Mucosa of descending colon (tissue), 3 donors: ENCODE data around the gene LAMTOR2. TPM values are rescaled to one million over a fixed set of nuclear protein-coding genes. Genes with fewer than 3 reads are reported as not detected.
A peak's percentile ranks its signal among the peaks of the same experiment; 100 is the strongest.

ENCODE experiments used
- ATAC-seq: fragments of 200-7000 bp; cut with Tn5 transposase; one replicate; pipeline ENCODE4 v1.9.1; 2020; ENCODE audit warnings: mild to moderate bottlenecking, moderate library complexity
- DNase-seq, 3 donors: peaks; one replicate each; pipeline ENCODE4 v3.0.0-alpha.2; 2020
- H3K36me3 ChIP-seq: fragments of 200-600 bp; one replicate; pipeline ENCODE4 v1.8.0; 2021; ENCODE audit warnings: low read depth, mild to moderate bottlenecking
- H3K4me1 ChIP-seq: fragments of 200-600 bp; one replicate; pipeline ENCODE4 v1.8.0; 2021; ENCODE audit warnings: low read depth, mild to moderate bottlenecking
- H3K4me3 ChIP-seq: fragments of 200-600 bp; one replicate; pipeline ENCODE4 v1.8.0; 2021; ENCODE audit warnings: mild to moderate bottlenecking
- H3K9me3 ChIP-seq: fragments of 200-600 bp; one replicate; pipeline ENCODE4 v1.8.0; 2021; ENCODE audit warnings: mild to moderate bottlenecking
- CTCF ChIP-seq: fragments of 200-600 bp; IDR thresholded peaks from one replicate; pipeline ENCODE4 v1.8.0; 2022; ENCODE audit warnings: antibody characterized with exemption, mild to moderate bottlenecking
- intact Hi-C, 2 donors: fragments of 100-400 bp; cut with DNase I in 1 of 2; cut with micrococcal nuclease in 1 of 2; formaldehyde crosslinking; loops; one replicate each; pipeline versions ENCODE4 v1.11.0 to v1.11.1; 2022; cut with DNase I, micrococcal nuclease
- total RNA-seq, 3 donors: library from RNA; stranded (reverse); fragmentation: NEBNext Ultra II Directional in 2 of 3; extraction: Animal tissue kit (Norgen Biotek cat#: 25700) in 2 of 3; gene quantifications; one replicate each; pipeline versions ENCODE4 v1.2.1 to v1.2.4, GENCODE V29; 2021 to 2023
- donor health status: DM: no; HTN: no; CAD: no; lungs with moderate emphysema.
- donor health status: DM: no; HTN: no; CAD: no.
- donor health status: DM: no; HTN: yes; CAD: no.

LAMTOR2 gene
- total RNA-seq, 3 donors from 2014 or later, result 49.8 to 73.4 (median 60.7) TPM

DNA sequence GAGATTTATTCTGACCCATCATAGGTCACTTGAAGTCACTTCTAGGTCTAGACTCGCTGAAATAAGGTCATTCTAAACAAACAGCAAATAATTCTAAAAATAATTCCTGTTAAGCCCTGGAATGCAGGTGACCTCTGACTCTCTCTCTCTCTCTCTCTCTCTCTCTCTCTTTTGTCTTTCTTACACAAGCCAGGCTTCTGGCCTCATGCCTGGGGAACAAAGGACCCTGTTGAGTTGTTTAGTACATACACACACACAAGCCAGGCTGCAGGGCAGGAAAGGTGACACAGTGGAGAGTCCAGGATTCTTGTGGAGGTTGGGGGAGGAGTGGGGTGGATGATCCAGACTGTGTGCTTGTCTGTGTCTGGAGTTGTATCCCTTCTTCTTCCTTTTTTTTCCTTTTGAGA, 31.7 kb downstream of the LAMTOR2 start:
- DNase-seq (no peak), ATAC-seq (no peak)
- no peak overlapping the region for H3K4me3 ChIP-seq
- peaks cover 2% of the 10 kb centered on the region for H3K4me1 ChIP-seq
- H3K36me3 ChIP-seq, result no peaks in the 10 kb centered on the region
- TF ChIP-seq CTCF, result no peak
- intact Hi-C loops, result no loop called here
- H3K9me3 ChIP-seq, result no peaks in the 10 kb centered on the region

- intact Hi-C loops, result loop anchor here in 1 of 2 donors (5.0 kb wide), 2 partner anchors 48 to 138 kb away; no protein-coding TSS in a partner anchor
- no peaks in the 10 kb centered on the region for H3K9me3 ChIP-seq
- no peaks in the 10 kb centered on the region for H3K36me3 ChIP-seq
- H3K4me1 ChIP-seq, result no peaks in the 10 kb centered on the region
- H3K4me3 ChIP-seq, result no peak overlapping the region
- TF ChIP-seq CTCF, result no peak
- ATAC-seq (no peak), DNase-seq (no peak)
Observed at GRCh38 chr1:156089704-156090103, 35.1 kb downstream of the LAMTOR2 start.

DNA sequence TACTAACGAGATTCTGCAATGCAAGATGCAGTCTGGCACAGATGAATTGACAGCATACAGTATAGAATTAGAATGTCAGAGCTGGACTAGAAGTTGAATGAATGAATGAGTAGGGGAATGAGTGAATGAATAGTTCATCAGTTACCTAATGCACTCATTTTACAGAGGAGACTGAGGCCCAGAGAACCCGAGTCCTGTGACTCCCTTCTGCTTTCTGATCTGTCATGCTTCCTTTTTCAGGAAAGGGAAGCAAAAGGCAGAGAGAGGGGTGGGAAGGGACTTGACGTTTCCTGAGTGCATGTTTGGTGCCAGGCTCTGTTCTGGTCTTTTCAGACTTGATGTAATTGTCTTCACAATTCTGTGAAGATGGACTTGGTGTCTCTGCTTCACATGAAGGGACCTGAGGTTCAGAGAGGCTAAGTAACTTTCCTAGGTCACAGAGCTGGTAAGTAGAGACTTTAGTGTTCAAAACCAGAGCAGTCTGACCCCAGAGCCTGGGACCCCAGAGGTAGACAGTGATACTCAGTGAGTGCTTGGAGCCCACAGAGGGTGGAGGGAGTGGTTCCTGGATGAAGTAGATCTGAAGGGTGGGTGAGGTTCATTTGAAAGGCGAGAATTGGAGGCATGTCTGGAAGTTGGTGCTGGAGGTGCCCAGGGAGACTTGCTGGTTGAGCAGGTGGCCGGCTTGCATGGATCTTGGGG, 35.7 kb downstream of the LAMTOR2 start:
- Histone ChIP-seq H3K4me3 (no peak overlapping the region), H3K36me3 (no peaks in the 10 kb centered on the region), H3K9me3 (no peaks in the 10 kb centered on the region), H3K4me1 (no peaks in the 10 kb centered on the region)
- TF ChIP-seq CTCF, result no peak
- peak in 1 of 3 donors; percentile 15 for DNase-seq
- peak; percentile 2 for ATAC-seq
- intact Hi-C loops, result loop anchor here in 1 of 2 donors (5.0 kb wide), 2 partner anchors 47 to 137 kb away; no protein-coding TSS in a partner anchor

- peaks cover 3% of the 10 kb centered on the region for H3K4me1 ChIP-seq
Observed at GRCh38 chr1:156090840-156091188, 36.2 kb downstream of the LAMTOR2 start.

GRCh38 chr1:156091610-156092009, 37.0 kb downstream of the LAMTOR2 start:
- TF ChIP-seq CTCF, result no peak
- Histone ChIP-seq H3K4me3 (no peak overlapping the region), H3K36me3 (no peaks in the 10 kb centered on the region), H3K9me3 (no peaks in the 10 kb centered on the region), H3K4me1 (peaks cover 10% of the 10 kb centered on the region)
- no peak for DNase-seq
- no peak for ATAC-seq
- intact Hi-C loops, result loop anchor here in 1 of 2 donors (5.0 kb wide), 2 partner anchors 46 to 136 kb away; no protein-coding TSS in a partner anchor

More at GRCh38 chr1:156090840-156091188, 36.2 kb downstream of the LAMTOR2 start:
- no peaks in the 10 kb centered on the region for H3K36me3 ChIP-seq
- H3K9me3 ChIP-seq, result no peaks in the 10 kb centered on the region
- peak; percentile 92 for ATAC-seq
- DNase-seq, result peak; percentile 87 to 92 (median 92)
- no peak overlapping the region for H3K4me3 ChIP-seq
- peak; percentile 45 for TF ChIP-seq CTCF
- intact Hi-C loops, result loop anchor here in 1 of 2 donors (5.0 kb wide), 2 partner anchors 46 to 136 kb away; no protein-coding TSS in a partner anchor
